Mesenteric fat pad (tissue), 1 donor: Measurements from ENCODE around the gene P4HB. TPM values are rescaled to one million over a fixed set of nuclear protein-coding genes. Genes with fewer than 3 reads are reported as not detected.

Experiments
- DNase-seq: peaks from one replicate; pipeline ENCODE4 v3.0.0-alpha.2; 2020; ENCODE audit warnings: low spot score
- total RNA-seq: library from RNA; stranded (reverse); fragmentation: NEBNext Ultra II Directional; extraction: Animal tissue kit (Norgen Biotek cat#: 25700); gene quantifications from one replicate; pipeline ENCODE4 v1.2.1, GENCODE V29; 2021
- donor health status: DM: yes; HTN: yes; CAD: no.

P4HB gene
- total RNA-seq, 1 donor from 2014 or later, result 575 TPM

GRCh38 chr17:81868674-81869220 is 8.4 kb upstream of the P4HB start:
- DNase-seq, result no peak

- DNase-seq, result no peak
These were observed 7.8 kb upstream of the P4HB start for GRCh38 chr17:81867991-81868673.

- no peak for DNase-seq
These were observed 7.0 kb upstream of the P4HB start for GRCh38 chr17:81867170-81867990.

- DNase-seq, result no peak
These were observed 6.3 kb upstream of the P4HB start for GRCh38 chr17:81866440-81867169.

DNA sequence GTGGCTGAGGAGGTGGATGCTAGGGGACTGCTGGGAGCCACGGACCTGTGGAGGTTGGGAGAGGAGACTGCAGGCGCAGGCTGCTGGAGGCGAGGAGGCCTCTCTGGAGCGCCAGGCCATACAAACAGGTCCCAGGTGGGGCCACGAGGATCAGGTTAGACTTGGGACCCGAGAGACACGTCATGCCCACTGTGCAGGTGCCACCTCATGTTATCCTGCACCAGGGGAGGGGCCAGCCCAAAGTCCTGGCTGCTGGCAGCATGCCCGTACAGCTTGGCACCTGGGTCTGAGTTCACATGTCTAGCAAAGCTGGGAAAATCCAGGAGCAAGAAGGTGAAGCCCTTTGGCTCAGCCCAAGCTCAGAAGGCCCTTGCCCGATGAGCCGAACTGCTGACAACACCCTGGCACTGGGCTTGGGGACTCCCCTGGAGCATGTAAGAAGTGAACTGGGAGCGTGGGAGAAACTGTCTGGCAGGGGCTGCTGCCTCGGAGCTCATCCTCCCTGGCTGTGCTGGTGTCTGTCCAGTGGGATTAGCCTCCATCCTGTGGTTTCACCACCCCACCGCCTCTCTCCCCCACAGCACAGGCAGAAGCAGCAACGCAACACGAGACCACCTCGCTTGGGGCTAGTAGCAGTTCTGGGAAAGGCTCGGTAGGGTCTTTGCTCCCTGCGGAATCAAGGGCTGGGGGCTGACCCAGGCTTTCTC is 5.6 kb upstream of the P4HB start:
- no peak for DNase-seq

DNA sequence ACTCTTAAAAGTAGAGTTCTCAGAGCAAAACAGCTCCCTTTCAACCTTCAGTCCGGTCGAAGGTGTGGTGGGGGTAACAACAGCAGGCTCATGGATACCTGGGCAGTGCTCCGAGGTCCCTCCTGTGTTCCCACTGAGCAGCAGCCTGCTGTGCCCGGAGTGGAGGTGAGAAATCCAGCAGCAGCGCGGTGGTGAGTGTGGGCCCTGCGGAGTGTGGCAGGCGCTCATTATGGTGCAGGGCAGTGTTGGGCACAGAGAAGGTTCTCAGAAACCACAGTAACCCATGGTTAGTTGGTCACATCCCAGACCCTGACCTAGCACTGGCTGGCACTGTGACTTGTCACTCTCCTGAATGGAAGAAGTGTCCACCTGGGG is 5.0 kb upstream of the P4HB start:
- DNase-seq, result no peak

DNA sequence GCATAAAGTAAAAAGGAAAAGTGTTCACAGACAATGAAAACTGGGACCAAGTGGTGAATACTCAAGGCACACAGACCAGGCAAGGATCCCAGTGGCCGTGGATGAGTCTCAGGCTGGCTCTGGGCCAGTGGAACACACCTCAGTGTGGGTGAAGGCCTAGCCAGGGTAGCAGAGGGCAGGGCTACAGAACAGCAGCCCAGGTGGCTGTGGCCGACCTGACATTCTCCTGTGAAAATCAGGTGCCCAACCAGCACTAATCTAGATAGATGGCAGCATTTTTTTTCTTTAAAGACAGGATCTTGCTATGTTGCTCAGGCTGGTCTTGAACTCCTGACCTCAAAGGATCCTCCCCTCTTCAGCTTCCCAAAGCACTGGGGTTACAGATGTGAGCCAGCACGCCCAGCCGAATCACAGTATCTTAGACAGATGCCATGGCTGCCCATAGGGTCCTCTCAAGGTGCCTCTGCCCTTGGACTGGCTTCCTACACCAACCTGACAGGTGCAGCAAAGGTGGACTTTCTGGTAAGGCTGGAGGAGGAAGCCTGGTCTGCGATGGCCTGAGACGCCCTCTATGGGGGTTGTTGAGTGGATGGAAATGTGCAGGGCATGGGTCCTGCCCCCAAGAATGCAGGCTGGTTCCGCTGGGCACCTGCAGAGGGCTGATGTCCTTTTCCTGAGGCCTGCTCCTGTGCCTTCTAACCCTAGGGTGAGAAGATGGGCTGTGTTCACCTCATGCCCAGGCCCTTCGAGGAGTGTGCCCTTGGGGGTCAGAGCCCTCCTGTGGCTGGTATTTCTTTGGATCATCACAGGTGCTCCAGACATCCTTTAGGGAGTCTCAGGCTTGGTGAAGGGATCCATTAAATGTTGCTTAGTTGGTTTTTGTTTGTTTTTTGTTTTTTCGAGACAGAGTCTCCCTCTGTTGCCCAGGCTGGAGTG is 3.8 kb upstream of the P4HB start:
- no peak for DNase-seq

DNA sequence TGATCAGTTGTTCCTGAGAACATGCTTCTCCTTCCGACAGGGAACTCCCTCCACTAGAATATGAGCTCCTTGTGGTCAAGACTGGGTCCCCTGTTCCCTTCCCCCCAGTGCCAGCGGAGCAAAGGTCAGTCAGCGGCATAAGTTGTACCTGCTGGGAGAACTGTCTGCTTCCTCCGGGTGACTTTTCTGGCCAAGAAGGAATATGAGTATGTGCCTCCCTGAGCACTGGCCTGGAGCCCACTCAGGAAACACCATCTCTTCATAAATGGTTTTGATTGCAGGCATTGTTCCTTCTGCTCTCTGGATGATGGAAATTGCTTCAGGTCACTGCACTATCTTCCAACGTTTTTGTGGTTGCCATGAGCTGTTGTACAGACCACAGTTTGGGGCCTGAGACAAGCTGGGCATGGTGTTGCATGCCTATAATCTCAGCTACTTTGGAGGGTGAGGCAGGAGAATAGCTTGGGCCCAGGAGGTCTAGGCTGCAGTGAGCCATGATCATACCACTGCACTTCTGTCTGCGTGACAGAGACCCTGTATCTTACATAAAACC is 2.9 kb upstream of the P4HB start:
- no peak for DNase-seq

- peak; percentile 100 for DNase-seq
These were observed 627 bp upstream of the P4HB start for GRCh38 chr17:81860756-81861568.

DNA sequence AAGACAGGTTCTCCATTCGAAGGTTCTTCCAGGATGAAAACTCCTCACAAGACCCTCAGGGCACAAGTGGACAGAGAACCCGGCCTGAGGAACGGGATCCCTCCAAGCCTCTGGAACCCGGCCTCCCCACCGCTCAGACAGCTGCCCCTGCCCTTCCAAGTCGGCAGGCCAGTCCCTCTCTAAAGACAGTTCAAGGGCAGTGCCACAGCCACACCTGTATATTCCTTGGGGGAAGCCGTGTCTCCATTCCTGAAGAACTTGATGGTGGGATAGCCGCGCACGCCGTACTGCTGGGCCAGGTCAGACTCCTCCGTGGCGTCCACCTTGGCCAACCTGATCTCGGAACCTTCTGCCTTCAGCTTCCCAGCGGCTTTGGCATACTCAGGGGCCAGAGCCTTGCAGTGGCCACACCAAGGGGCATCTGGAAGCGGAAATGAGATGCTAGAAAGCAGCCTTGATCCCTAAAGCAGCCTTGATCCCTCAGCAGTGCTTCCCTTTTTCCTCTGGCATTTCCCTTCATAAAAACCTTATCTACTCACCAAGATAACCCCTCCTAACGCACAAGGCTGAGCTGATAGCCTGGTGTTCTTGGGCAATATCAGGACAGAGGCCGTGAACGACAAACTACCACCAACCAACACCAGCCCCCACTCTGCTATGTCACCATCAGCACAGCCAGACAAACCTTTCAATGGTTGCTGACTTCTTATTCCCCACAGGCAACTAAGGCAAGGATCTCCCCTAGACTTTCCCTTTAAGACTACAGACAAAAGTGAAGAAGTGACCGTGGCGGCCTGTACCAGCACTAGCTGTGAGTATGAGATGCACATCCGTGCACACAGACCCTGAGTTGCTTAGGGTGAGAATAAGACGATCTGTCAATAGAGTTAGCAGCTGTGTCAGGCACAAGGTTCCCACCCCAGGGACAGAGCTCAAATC is 1.1 kb downstream of the P4HB start:
- DNase-seq, result no peak

DNA sequence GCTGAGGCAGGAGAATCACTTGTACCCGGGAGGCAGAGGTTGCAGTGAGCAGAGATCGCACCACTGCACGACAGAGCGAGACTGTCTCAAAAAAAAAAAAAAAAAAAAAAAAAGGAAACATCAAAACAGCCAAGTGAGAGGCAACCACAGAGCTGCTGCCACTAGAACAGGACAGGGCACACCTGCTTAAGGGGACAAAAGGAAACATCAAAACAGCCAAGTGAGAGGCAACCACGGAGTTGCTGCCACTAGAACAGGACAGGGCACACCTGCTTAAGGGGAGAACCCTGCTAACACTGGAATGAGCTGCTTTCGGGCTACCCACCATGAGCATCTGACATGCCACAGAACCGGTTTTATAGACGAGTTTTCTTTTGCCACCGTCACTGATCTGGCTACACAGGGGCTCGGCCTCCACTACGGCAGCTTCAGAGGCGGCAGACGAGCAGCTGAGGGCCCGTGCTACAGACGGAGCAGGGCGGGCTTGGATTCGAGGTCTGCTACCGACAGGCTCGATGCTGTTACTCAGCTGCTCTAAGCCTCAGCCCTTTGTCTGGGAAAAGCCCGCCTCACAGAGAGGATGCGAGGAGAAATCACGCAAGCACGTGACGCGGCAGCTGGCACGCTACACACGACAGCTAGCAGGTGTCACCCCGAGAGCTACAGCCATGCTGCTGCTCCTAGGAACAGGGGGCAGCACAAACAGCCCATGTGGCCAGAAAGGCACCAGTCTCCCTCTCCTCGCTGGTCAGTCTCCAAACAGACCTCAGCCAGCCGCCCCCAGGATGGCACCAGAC is 2.0 kb downstream of the P4HB start:
- no peak for DNase-seq

- no peak for DNase-seq
These were observed 5.2 kb downstream of the P4HB start for GRCh38 chr17:81854974-81855774.

- DNase-seq, result no peak
These were observed 8.1 kb downstream of the P4HB start for GRCh38 chr17:81852237-81852636.

GRCh38 chr17:81851423-81851822 is 8.9 kb downstream of the P4HB start:
- no peak for DNase-seq

DNA sequence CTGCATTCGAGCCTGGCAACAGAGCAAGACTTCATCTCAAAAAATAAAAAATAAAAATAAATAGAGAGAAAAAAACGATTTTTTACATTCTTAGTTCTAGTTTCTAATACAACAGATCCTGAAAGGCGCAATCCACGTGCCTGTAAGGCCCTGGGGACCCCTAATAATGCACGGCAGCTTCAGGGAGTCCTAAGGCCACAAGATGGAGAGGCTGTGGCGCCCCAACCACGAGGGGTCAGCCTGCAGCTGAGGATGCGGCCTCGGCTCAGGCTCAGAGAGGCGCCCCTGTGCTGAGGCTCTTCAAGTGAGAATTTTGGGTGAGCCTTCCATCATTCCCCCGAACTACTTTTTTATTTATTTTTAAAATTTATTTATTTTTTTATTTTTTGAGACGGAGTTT is 10.9 kb downstream of the P4HB start:
- DNase-seq, result no peak
